SJCRH30 (cell line): ENCODE measurements around the gene ARHGAP12. TPM values are rescaled to one million over a fixed set of nuclear protein-coding genes. Genes with fewer than 3 reads are reported as not detected.
"Not testable (repeated sequence)": the region's sequence is repeated elsewhere in the genome, so short reads cannot be mapped to it uniquely, and the experiment has no call there.

Experiments used
- DNase-seq, 2 experiments: peaks; one replicate each; pipeline ENCODE4 v3.0.0-alpha.2; 2015 to 2020
- H3K27ac ChIP-seq: fragments of 250-450 bp; sonication (Bioruptor Pico); 2 replicates; pipeline ENCODE4 v1.5.1; 2020; ENCODE audit warnings: mild to moderate bottlenecking, moderate library complexity
- H3K27me3 ChIP-seq: fragments of 250-450 bp; sonication (Bioruptor Pico); 2 replicates; pipeline ENCODE4 v1.5.1; 2020; ENCODE audit warnings: mild to moderate bottlenecking, moderate library complexity
- H3K36me3 ChIP-seq: fragments of 250-450 bp; sonication (Bioruptor Pico); 2 replicates; pipeline ENCODE4 v1.5.1; 2020; ENCODE audit warnings: mild to moderate bottlenecking, moderate library complexity
- H3K4me1 ChIP-seq: fragments of 250-450 bp; sonication (Bioruptor Pico); 2 replicates; pipeline ENCODE4 v1.5.1; 2020; ENCODE audit warnings: mild to moderate bottlenecking, moderate library complexity
- H3K4me3 ChIP-seq: fragments of 250-450 bp; sonication (Bioruptor Pico); 2 replicates; pipeline ENCODE4 v1.5.1; 2020; ENCODE audit warnings: mild to moderate bottlenecking, moderate library complexity
- H3K9me3 ChIP-seq: fragments of 250-450 bp; sonication (Bioruptor Pico); replicated peaks from 2 replicates; pipeline ENCODE4 v1.5.1; 2020; ENCODE audit warnings: mild to moderate bottlenecking, moderate library complexity
- total RNA-seq: library from RNA; depleted of rRNA; stranded (reverse); fragments of >200 nt; shearing (Covaris generic); gene quantifications from 2 replicates; pipeline ENCODE4 v1.2.3, GENCODE V29; 2014

The ARHGAP12 gene
- total RNA-seq, 1 experiment from 2014 or later = 47.2 TPM

- H3K27ac ChIP-seq, H3K4me1 ChIP-seq, H3K4me3 ChIP-seq, H3K27me3 ChIP-seq, DNase-seq: not testable (repeated sequence)
- peaks cover 15% of the 10 kb centered on the region for H3K36me3 ChIP-seq
- H3K9me3 ChIP-seq = peaks cover 18% of the 10 kb centered on the region
Measured at GRCh38 chr10:31895722-31896121, 32.9 kb downstream of the ARHGAP12 start.

DNA sequence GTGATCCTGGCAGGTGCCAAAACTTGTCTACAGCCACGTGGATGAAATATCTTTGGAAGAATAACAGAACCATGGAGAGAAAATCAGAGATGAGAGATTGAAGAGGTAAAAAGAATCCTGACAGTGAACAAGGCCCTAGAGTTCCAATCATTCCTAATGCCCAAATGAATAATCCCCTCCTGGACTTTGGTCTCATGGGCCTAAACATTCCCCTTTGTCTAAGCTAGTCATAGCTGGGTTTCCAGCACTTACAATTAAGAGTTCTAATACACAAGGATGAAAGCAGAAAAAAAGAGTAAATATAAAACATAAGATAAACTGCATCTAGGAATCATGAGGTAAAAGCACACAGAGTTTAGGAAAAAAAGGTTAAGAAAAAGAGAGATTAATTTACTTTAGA is 40.2 kb downstream of the ARHGAP12 start:
- Histone ChIP-seq H3K27ac (no peak overlapping the region), H3K36me3 (peaks cover 6% of the 10 kb centered on the region), H3K27me3 (peaks cover 3% of the 10 kb centered on the region; the same call in 1 of the 2 replicates), H3K9me3 (peaks cover 7% of the 10 kb centered on the region), H3K4me1 (peaks cover 4% of the 10 kb centered on the region; the same call in 1 of the 2 replicates), H3K4me3 (no peak overlapping the region)
- no peak for DNase-seq

- peaks cover 4% of the 10 kb centered on the region; the same call in 1 of the 2 replicates for H3K4me1 ChIP-seq
- peaks cover 4% of the 10 kb centered on the region for H3K9me3 ChIP-seq
- H3K27ac ChIP-seq = no peak overlapping the region
- no peak overlapping the region for H3K4me3 ChIP-seq
- no peak for DNase-seq
- H3K27me3 ChIP-seq = peaks cover 3% of the 10 kb centered on the region; the same call in 1 of the 2 replicates
- peaks cover 6% of the 10 kb centered on the region for H3K36me3 ChIP-seq
Measured at GRCh38 chr10:31887850-31888249, 40.8 kb downstream of the ARHGAP12 start.

- peaks cover 6% of the 10 kb centered on the region for H3K36me3 ChIP-seq
- H3K9me3 ChIP-seq = peaks cover 3% of the 10 kb centered on the region
- H3K4me1 ChIP-seq = peaks cover 4% of the 10 kb centered on the region; the same call in 1 of the 2 replicates
- no peak overlapping the region for H3K27ac ChIP-seq
- no peak overlapping the region for H3K4me3 ChIP-seq
- H3K27me3 ChIP-seq = peaks cover 3% of the 10 kb centered on the region; the same call in 1 of the 2 replicates
- DNase-seq = no peak
Measured at GRCh38 chr10:31886885-31887284, 41.7 kb downstream of the ARHGAP12 start.

GRCh38 chr10:31885971-31886370 is 42.7 kb downstream of the ARHGAP12 start:
- no peaks in the 10 kb centered on the region; the same call in 1 of the 2 replicates for H3K9me3 ChIP-seq
- H3K4me3 ChIP-seq = no peak overlapping the region
- H3K27me3 ChIP-seq = peaks cover 3% of the 10 kb centered on the region; the same call in 1 of the 2 replicates
- H3K36me3 ChIP-seq = peaks cover 6% of the 10 kb centered on the region; the same call in 1 of the 2 replicates
- H3K27ac ChIP-seq = no peak overlapping the region
- DNase-seq = no peak
- H3K4me1 ChIP-seq = peaks cover 4% of the 10 kb centered on the region; the same call in 1 of the 2 replicates

DNA sequence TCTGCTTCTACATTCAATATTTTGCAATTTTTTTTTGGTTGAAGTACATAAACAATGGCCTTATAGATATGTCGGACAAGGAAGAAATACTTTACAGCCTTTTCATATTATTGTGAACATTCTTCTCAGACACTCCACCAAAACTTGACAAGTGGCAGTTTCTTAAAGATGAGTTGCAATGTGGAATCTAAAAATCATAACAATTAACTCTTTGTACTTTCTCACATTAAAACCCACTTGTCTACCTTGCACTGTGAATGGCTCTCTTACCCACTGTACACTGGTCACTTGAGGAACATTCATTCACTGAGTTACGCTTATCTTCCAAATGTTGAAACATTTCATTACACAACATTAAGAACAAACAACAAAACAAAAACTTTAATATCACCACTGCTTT is 44.2 kb downstream of the ARHGAP12 start:
- DNase-seq = no peak
- Histone ChIP-seq H3K9me3 (no peaks in the 10 kb centered on the region), H3K4me3 (no peak overlapping the region), H3K36me3 (0 out of 2 replicates have a peak, but pooled peaks cover 3% of the 10 kb centered on the region), H3K4me1 (peaks cover 4% of the 10 kb centered on the region; the same call in 1 of the 2 replicates), H3K27ac (no peak overlapping the region), H3K27me3 (peaks cover 3% of the 10 kb centered on the region; the same call in 1 of the 2 replicates)

GRCh38 chr10:31883397-31883796 is 45.2 kb downstream of the ARHGAP12 start:
- H3K36me3 ChIP-seq = no peaks in the 10 kb centered on the region
- H3K27ac ChIP-seq = no peak overlapping the region
- H3K4me1 ChIP-seq = peaks cover 4% of the 10 kb centered on the region; the same call in 1 of the 2 replicates
- DNase-seq = no peak
- no peak overlapping the region for H3K4me3 ChIP-seq
- H3K27me3 ChIP-seq = peaks cover 2% of the 10 kb centered on the region; the same call in 1 of the 2 replicates
- no peaks in the 10 kb centered on the region for H3K9me3 ChIP-seq

DNA sequence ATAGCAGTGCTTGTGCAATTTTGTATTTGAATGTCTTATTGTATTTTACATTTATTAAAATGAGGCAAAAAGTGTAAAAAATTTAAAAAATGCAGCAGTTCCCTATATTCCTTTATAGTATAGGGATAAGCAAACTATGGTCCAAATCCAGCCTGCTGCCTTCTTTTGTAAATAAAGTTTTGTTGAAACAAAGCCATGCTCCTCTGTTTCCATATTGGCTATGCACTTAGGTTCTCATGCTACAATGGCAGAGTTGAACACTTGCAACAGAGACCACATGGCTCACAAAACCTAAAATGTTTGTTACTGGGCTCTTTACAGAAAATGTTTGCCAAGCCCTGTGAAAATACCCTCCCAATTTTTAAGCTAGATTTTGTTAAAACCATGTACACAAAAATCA is 50.1 kb downstream of the ARHGAP12 start:
- Histone ChIP-seq H3K36me3 (no peaks in the 10 kb centered on the region), H3K4me1 (no peaks in the 10 kb centered on the region), H3K4me3 (no peak overlapping the region), H3K9me3 (no peaks in the 10 kb centered on the region), H3K27ac (no peak overlapping the region), H3K27me3 (no peaks in the 10 kb centered on the region)
- no peak for DNase-seq

DNA sequence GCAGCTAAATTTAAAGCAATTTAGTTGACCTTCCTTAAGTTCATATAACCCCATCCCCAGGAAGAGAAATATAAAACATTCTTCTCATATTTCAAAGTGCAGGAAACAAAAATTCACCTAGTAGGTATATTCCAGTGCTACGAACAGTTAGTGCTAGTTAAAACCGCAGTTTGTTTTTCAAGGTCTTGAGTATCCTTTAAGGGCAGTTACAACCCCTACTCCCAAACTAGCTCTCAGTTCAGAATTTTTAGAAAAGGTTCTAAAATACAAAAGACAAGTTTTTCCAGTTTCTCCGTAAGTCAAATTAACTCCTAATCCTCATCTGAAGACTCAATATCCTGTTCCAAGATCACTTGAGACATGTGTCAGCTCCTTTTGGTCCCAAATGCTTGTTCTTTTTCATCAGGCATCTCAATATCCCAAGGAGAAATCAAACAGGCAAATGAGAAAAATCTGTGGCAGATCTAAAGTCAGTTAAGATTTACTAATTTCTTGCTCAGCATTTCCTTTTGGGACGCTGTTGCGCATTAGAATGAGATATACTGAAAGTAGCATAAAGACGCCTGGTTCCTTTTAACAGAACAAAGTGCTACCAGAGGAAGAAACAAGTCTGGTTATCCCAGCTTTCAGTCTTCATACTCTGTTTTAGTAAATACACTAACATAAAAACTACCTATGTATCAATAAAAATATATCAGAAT is 51.8 kb downstream of the ARHGAP12 start:
- no peaks in the 10 kb centered on the region for H3K36me3 ChIP-seq
- H3K4me1 ChIP-seq = peaks cover 6% of the 10 kb centered on the region
- no peak overlapping the region for H3K4me3 ChIP-seq
- no peak for DNase-seq
- no peak overlapping the region for H3K27ac ChIP-seq
- no peaks in the 10 kb centered on the region for H3K27me3 ChIP-seq
- H3K9me3 ChIP-seq = no peaks in the 10 kb centered on the region

- Histone ChIP-seq H3K27me3 (no peaks in the 10 kb centered on the region), H3K36me3 (no peaks in the 10 kb centered on the region), H3K4me3 (no peak overlapping the region), H3K4me1 (peaks cover 16% of the 10 kb centered on the region), H3K27ac (no peak overlapping the region), H3K9me3 (no peaks in the 10 kb centered on the region)
- no peak for DNase-seq
Measured at GRCh38 chr10:31875608-31876007, 53.0 kb downstream of the ARHGAP12 start.

- no peak for DNase-seq
- H3K9me3 ChIP-seq = no peaks in the 10 kb centered on the region
- H3K36me3 ChIP-seq = no peaks in the 10 kb centered on the region
- H3K4me3 ChIP-seq = no peak overlapping the region
- H3K27me3 ChIP-seq = no peaks in the 10 kb centered on the region
- H3K4me1 ChIP-seq = peaks cover 16% of the 10 kb centered on the region
- no peak overlapping the region for H3K27ac ChIP-seq
Measured at GRCh38 chr10:31873724-31874123, 54.9 kb downstream of the ARHGAP12 start.

DNA sequence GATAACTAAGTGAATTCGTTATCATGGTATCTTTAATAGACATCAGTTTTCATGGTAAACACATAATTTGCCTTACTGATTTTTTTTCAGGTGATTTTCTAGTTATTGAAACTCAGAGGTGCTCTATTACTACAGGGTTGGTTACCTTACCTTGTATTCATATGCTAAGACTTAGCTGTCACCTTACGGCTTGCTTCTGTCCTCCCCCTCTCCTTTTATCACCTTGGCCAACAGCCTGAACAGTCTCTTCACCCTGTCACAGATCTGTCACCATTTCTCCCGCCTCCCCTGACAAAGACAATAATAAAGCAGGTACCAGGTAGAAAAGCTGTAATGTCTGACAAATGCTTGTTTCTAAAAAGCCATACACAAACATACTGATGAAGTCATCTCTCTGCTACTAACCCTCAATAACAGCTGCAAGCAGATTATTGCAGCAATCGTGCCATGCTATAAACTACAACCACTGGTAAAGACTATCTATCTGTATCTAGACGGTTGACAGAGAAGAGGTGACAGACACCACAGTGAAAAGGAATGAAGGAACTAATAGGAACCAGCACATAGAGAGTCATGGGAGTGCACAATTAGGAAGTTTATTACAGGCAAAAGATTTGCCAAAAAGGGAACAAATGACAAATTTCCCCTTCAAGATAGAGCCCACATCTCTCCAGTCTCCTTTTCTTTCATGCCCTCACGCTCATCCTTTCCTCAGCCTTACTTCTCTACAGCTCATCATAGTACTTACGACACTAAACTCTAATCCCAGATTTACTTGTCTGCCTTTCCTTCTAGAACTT is 57.2 kb downstream of the ARHGAP12 start:
- no peaks in the 10 kb centered on the region for H3K27me3 ChIP-seq
- peak; percentile 19 to 70 for DNase-seq
- no peaks in the 10 kb centered on the region for H3K9me3 ChIP-seq
- H3K36me3 ChIP-seq = no peaks in the 10 kb centered on the region
- H3K4me1 ChIP-seq = peaks cover 16% of the 10 kb centered on the region
- H3K4me3 ChIP-seq = no peak overlapping the region
- H3K27ac ChIP-seq = peak overlapping the region; percentile 42

DNA sequence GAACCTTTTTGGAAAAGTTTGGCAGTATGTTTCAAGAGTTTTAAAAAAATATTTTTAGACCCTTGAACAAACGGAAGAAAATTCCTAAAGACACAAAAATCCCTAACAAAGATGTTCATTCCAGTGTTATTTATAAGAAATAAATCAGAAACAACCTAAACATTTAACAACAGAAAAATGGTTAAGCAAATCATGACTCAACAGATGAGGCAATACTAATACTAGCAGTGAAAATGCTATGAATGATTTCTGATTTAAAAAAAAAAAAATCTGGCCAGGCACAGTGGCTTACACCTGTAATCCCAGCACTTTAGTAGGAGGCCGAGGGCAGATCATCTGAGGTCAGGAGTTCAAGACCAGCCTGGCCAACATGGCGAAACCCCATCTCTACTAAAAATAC is 61.0 kb downstream of the ARHGAP12 start:
- no peaks in the 10 kb centered on the region for H3K27me3 ChIP-seq
- peaks cover 21% of the 10 kb centered on the region for H3K4me1 ChIP-seq
- H3K9me3 ChIP-seq = no peaks in the 10 kb centered on the region
- DNase-seq = no peak
- no peaks in the 10 kb centered on the region for H3K36me3 ChIP-seq
- H3K4me3 ChIP-seq = no peak overlapping the region
- H3K27ac ChIP-seq = no peak overlapping the region

GRCh38 chr10:31866118-31866670 is 62.4 kb downstream of the ARHGAP12 start:
- Histone ChIP-seq H3K9me3 (no peaks in the 10 kb centered on the region), H3K4me1 (peaks cover 13% of the 10 kb centered on the region), H3K27ac (no peak overlapping the region), H3K27me3 (no peaks in the 10 kb centered on the region), H3K4me3 (no peak overlapping the region), H3K36me3 (no peaks in the 10 kb centered on the region)
- DNase-seq = no peak
